Measurements from ENCODE around the gene VAPB. TPM values are rescaled to one million over a fixed set of nuclear protein-coding genes. Genes with fewer than 3 reads are reported as not detected.
"Not testable (repeated sequence)": the region's sequence is repeated elsewhere in the genome, so short reads cannot be mapped to it uniquely, and the experiment has no call there.

Gene VAPB
- total and polyA plus RNA-seq, 10 donors = 11.2 to 32.5 (median 23.3) TPM

DNA sequence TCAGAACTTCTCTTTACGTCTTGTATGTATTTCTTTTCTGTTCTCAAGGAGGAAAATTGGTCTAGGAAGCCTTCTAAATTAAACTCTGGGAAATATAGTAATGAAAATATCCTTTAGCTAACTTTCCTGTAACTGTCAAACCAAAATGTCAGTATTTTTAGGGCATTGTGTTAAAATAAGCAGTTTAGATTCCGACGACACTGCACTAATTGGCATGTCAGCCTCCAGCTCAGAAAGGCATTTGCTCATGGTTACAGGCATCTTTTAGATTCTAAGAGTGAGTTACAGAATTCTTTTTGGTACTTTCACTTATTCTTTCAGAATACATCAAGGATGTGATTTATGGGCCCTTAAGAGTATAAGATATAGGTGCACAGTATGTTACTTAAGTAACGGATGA, 26.1 kb upstream of the VAPB start:
- Histone ChIP-seq H3K27me3 (replicated peaks in 1 of 7) (no peaks in the 10 kb centered on the region), H3K27ac (no peak overlapping the region), H3K36me3 (peaks cover 0 to 98% (median 25%) of the 10 kb centered on the region in 6 donors), H3K9me3 (no peaks in the 10 kb centered on the region), H3K4me1 (peaks cover 0 to 12% (median 5%) of the 10 kb centered on the region in 6 donors), H3K4me3 (no peak overlapping the region)
- intact Hi-C loops (cut with DNase I; ENCODE audit: low total_unique reads) = no loop called here
- WGBS, 5 donors = 93 to 98% (median 96%) methylated on average over 4 of the region's 4 CpGs
- DNase-seq = no peak
- TF ChIP-seq POLR2AphosphoS5 (IDR thresholded peaks at IDR 0.05) = no peak
- TF ChIP-seq CTCF (IDR thresholded peaks at IDR 0.05 in 8 of 11, conservative IDR thresholded peaks at IDR 0.05 in 3 of 11) = no peak
- no peak for TF ChIP-seq POLR2A (IDR thresholded peaks at IDR 0.05)

DNA sequence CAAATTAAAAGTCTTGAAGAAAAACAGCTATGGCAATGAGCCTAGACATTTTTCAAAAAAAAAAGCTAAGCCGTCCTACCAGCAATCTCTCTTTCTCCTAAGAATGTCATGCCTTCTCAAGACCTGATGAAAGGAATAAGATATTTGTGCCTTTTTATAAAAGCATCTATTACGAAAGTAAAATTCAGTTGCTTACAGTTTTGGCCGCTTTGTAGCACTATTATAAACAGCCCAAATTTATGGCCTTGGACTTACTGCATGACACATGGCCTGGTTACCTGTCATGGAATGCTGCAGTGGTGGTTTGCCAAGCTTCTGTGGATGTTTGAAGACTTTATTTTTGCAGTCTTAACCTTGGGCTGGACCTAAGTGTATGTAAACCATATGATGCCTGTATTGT, 22.2 kb upstream of the VAPB start:
- intact Hi-C loops (cut with DNase I; ENCODE audit: low total_unique reads) = no loop called here
- no peak overlapping the region for H3K27ac ChIP-seq
- no peaks in the 10 kb centered on the region for H3K27me3 ChIP-seq (replicated peaks in 1 of 7)
- H3K4me3 ChIP-seq = no peak overlapping the region
- no peak for DNase-seq
- no peaks in the 10 kb centered on the region for H3K4me1 ChIP-seq
- peaks cover 0 to 61% (median 8%) of the 10 kb centered on the region in 6 donors for H3K36me3 ChIP-seq
- H3K9me3 ChIP-seq = no peaks in the 10 kb centered on the region
- no peak for TF ChIP-seq POLR2AphosphoS5 (IDR thresholded peaks at IDR 0.05)
- TF ChIP-seq POLR2A (IDR thresholded peaks at IDR 0.05) = no peak
- no peak for TF ChIP-seq CTCF (IDR thresholded peaks at IDR 0.05 in 8 of 11, conservative IDR thresholded peaks at IDR 0.05 in 3 of 11)
- WGBS, 5 donors = 89 to 97% (median 95%) methylated on average over 3 of the region's 3 CpGs

DNA sequence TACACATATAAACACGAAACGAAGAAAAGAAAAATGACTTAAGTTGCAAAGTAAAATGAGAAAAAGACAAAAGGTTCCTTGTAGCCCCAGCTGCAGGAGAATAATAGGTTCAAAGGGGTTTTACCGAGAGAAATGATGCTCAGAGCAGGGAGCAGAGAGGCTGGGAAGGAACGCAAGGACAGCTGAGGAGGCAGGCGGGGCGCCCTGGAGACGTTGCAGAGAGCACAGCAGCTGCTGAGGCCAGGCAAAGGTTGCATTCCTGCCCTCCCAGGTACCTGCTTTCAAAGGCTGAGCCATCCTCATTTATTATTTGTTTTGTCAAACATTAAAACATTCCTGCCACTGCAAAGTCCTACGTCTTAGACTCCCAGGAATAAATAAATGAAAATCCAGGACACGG, 16.2 kb upstream of the VAPB start:
- TF ChIP-seq POLR2A (IDR thresholded peaks at IDR 0.05) (no peak), CTCF (IDR thresholded peaks at IDR 0.05 in 8 of 11, conservative IDR thresholded peaks at IDR 0.05 in 3 of 11) (no peak), POLR2AphosphoS5 (IDR thresholded peaks at IDR 0.05) (no peak)
- DNase-seq = no peak
- Histone ChIP-seq H3K27ac (no peak overlapping the region), H3K4me1 (peaks cover 0 to 3% (median 0%) of the 10 kb centered on the region in 6 donors), H3K9me3 (no peaks in the 10 kb centered on the region), H3K36me3 (peaks cover 0 to 3% (median 0%) of the 10 kb centered on the region in 6 donors), H3K27me3 (replicated peaks in 1 of 7) (no peaks in the 10 kb centered on the region), H3K4me3 (no peak overlapping the region)
- intact Hi-C loops (cut with DNase I; ENCODE audit: low total_unique reads) = no loop called here
- WGBS, 5 donors = 76 to 82% (median 81%) methylated on average over 9 of the region's 9 CpGs

- not testable (repeated sequence) for H3K4me1 ChIP-seq, DNase-seq
Observed at GRCh38 chr20:58373296-58373695, 15.7 kb upstream of the VAPB start.

More at GRCh38 chr20:58373296-58373695, 15.7 kb upstream of the VAPB start:
- intact Hi-C loops (cut with DNase I; ENCODE audit: low total_unique reads); H3K4me3 ChIP-seq; H3K9me3 ChIP-seq; H3K36me3 ChIP-seq; H3K27me3 ChIP-seq (replicated peaks in 1 of 7); H3K27ac ChIP-seq: not testable (repeated sequence)
- 88 to 95% (median 93%) methylated on average over 8 of the region's 8 CpGs for WGBS, 5 donors
